HepG2 (cell line): ENCODE results near the gene DENND2D. TPM values are rescaled to one million over a fixed set of nuclear protein-coding genes. Genes with fewer than 3 reads are reported as not detected.

Experiments used
- AHR ChIP-seq: IDR thresholded peaks from 2 replicates; pipeline ENCODE4 v1.6.1; 2018; ENCODE audit warnings: missing genetic modification reagents, missing compliant biosample characterization
- KDM1A ChIP-seq: IDR thresholded peaks from 2 replicates; pipeline ENCODE4 v1.6.1; 2016; ENCODE audit warnings: missing compliant biosample characterization
- KDM4B ChIP-seq: sonication (generic); formaldehyde crosslinking; IDR thresholded peaks from 2 replicates; pipeline ENCODE4 v1.4.0; 2020; ENCODE audit warnings: missing genetic modification reagents
- MEF2D ChIP-seq: sonication (generic); formaldehyde crosslinking; IDR thresholded peaks from 2 replicates; pipeline ENCODE4 v1.5.1; 2020; ENCODE audit warnings: mild to moderate bottlenecking, missing genetic modification reagents
- NR2F6 ChIP-seq, 2 experiments: IDR thresholded peaks; 2 replicates each; pipeline ENCODE4 v1.6.1; 2016; ENCODE audit warnings: antibody characterized with exemption in 1 of 2, mild to moderate bottlenecking in 1 of 2
- SAP130 ChIP-seq: IDR thresholded peaks from 2 replicates; pipeline ENCODE4 v1.6.1; 2016; ENCODE audit warnings: low read depth
- ZFP90 ChIP-seq: sonication (generic); formaldehyde crosslinking; IDR thresholded peaks from 2 replicates; pipeline ENCODE4 v1.8.0; 2022; ENCODE audit warnings: missing genetic modification reagents, mild to moderate bottlenecking, inconsistent platforms, borderline replicate concordance
- ZNF550 ChIP-seq: sonication (generic); formaldehyde crosslinking; IDR thresholded peaks from 2 replicates; pipeline ENCODE4 v1.4.0; 2020; ENCODE audit warnings: mild to moderate bottlenecking, missing genetic modification reagents, borderline replicate concordance
- ZSCAN30 ChIP-seq: sonication (generic); formaldehyde crosslinking; IDR thresholded peaks from 2 replicates; pipeline ENCODE4 v1.5.0; 2020; ENCODE audit warnings: mild to moderate bottlenecking, missing genetic modification reagents
- polyA plus RNA-seq, 8 experiments: library from polyadenylated mRNA; depleted of rRNA in 3 of 8; stranded (reverse) in 7 of 8; unstranded in 1 of 8; fragments of >200 nt; fragmentation: Illumina TruSeq in 4 of 8; extraction: Trizol in 4 of 8; gene quantifications; 2 replicates each; pipeline versions ENCODE4 v1.2.1 to v1.2.3, GENCODE V29; 2011 to 2016; ENCODE audit warnings: low read depth in 4 of 8, missing spikeins in 1 of 8, mixed read lengths in 1 of 8; ENCODE audit not compliant: insufficient read depth in 1 of 8
- total RNA-seq, 5 experiments: library from RNA; depleted of rRNA; stranded (reverse); fragments of >200 nt; fragmentation: Illumina TruSeq; extraction: Trizol; gene quantifications; 2 replicates each; pipeline ENCODE4 v1.2.3, GENCODE V29; 2016; ENCODE audit warnings: low read depth in 1 of 5
- TF ChIP-seq, protein P1 (sequence below): sonication (generic); formaldehyde crosslinking; IDR thresholded peaks from 2 replicates; pipeline ENCODE4 v1.5.0; 2020; ENCODE audit warnings: missing genetic modification reagents
- TF ChIP-seq, protein P2 (sequence below): sonication (generic); formaldehyde crosslinking; IDR thresholded peaks from 2 replicates; pipeline ENCODE4 v1.5.1; 2020; ENCODE audit warnings: mild to moderate bottlenecking, missing genetic modification reagents, moderate library complexity
- TF ChIP-seq, protein P3 (sequence below): sonication (generic); formaldehyde crosslinking; conservative IDR thresholded peaks from 2 replicates; pipeline ENCODE4 v1.4.0; 2020; ENCODE audit warnings: mild to moderate bottlenecking, missing genetic modification reagents, moderate library complexity
- TF ChIP-seq, protein P4 (sequence below): IDR thresholded peaks from 2 replicates; pipeline ENCODE4 v1.6.1; 2012; ENCODE audit warnings: inconsistent platforms
- TF ChIP-seq, protein P5 (sequence below): sonication (generic); formaldehyde crosslinking; IDR thresholded peaks from 2 replicates; pipeline ENCODE4 v1.4.0; 2020; ENCODE audit warnings: missing genetic modification reagents, borderline replicate concordance

The DENND2D gene
- total and polyA plus RNA-seq, 2 of the 13 experiments (the other 11 are each of a cell fraction or from before 2014, with no cell fraction given) = 0.04 TPM; not detected in 1

DNA sequence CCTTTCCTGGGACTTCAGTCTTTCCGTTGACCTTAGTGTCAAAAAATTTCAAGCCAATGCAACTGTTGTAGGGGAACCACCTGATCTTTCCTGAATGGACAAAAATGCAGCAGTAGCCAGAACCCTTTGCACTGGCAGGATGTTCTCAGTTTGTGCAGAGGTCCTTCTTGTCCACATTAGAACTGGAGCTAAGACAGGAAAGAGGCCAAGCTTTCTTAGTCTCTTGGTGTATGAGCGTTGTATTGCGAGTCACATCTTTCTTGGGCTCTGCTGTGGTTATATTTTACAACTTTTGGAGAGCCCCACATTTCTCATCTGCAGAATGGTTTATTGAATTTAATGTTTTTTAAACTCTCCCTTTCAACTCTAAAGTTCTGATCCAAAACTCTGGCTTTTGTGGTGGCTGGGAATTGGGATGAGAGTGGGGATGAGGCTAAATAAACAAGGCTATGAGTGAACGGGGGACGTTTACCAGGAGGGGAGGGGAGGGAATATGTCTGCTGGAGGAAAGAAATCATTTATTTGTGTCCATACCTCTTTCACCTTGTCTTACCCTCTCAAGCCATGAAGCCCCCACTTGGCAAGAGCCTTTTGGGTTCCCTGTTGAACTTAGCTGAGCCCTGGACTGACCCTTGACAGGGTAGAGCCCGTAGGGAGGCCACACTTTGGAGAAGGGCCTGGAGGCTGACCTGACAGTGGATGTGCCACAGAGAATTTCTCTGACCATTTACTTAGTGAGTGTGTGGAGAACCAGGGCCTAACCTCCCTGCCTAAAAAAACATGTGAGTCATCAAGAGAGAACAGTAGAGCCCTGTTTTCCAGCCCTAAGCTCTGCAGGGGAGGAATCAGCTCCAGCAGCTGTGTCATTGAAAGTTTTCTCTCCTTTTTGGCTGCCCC lies 27.7 kb upstream of the DENND2D start (continued):
- peak; percentile 83 for TF ChIP-seq NR2F6 (IDR thresholded peaks at IDR 0.05)
- TF ChIP-seq NR2F6 (CRISPR knock-in tag; IDR thresholded peaks at IDR 0.05) = peak; percentile 74
- TF ChIP-seq, protein P1, sequence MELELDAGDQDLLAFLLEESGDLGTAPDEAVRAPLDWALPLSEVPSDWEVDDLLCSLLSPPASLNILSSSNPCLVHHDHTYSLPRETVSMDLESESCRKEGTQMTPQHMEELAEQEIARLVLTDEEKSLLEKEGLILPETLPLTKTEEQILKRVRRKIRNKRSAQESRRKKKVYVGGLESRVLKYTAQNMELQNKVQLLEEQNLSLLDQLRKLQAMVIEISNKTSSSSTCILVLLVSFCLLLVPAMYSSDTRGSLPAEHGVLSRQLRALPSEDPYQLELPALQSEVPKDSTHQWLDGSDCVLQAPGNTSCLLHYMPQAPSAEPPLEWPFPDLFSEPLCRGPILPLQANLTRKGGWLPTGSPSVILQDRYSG (CRISPR knock-in tag) = no peak
- peak; percentile 28; the same call in 1 of the 2 replicates for TF ChIP-seq ZFP90 (CRISPR knock-in tag)
- TF ChIP-seq, protein P2, sequence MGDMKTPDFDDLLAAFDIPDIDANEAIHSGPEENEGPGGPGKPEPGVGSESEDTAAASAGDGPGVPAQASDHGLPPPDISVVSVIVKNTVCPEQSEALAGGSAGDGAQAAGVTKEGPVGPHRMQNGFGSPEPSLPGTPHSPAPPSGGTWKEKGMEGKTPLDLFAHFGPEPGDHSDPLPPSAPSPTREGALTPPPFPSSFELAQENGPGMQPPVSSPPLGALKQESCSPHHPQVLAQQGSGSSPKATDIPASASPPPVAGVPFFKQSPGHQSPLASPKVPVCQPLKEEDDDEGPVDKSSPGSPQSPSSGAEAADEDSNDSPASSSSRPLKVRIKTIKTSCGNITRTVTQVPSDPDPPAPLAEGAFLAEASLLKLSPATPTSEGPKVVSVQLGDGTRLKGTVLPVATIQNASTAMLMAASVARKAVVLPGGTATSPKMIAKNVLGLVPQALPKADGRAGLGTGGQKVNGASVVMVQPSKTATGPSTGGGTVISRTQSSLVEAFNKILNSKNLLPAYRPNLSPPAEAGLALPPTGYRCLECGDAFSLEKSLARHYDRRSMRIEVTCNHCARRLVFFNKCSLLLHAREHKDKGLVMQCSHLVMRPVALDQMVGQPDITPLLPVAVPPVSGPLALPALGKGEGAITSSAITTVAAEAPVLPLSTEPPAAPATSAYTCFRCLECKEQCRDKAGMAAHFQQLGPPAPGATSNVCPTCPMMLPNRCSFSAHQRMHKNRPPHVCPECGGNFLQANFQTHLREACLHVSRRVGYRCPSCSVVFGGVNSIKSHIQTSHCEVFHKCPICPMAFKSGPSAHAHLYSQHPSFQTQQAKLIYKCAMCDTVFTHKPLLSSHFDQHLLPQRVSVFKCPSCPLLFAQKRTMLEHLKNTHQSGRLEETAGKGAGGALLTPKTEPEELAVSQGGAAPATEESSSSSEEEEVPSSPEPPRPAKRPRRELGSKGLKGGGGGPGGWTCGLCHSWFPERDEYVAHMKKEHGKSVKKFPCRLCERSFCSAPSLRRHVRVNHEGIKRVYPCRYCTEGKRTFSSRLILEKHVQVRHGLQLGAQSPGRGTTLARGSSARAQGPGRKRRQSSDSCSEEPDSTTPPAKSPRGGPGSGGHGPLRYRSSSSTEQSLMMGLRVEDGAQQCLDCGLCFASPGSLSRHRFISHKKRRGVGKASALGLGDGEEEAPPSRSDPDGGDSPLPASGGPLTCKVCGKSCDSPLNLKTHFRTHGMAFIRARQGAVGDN = peak; percentile 22; the same call in 1 of the 2 replicates
- TF ChIP-seq KDM4B (CRISPR knock-in tag) = no peak
- TF ChIP-seq SAP130 (CRISPR knock-in tag) = peak; percentile 54
- peak; percentile 60; the same call in 1 of the 2 replicates for TF ChIP-seq MEF2D (CRISPR knock-in tag)
- no peak for TF ChIP-seq ZNF550 (CRISPR knock-in tag)
- TF ChIP-seq, protein P3, sequence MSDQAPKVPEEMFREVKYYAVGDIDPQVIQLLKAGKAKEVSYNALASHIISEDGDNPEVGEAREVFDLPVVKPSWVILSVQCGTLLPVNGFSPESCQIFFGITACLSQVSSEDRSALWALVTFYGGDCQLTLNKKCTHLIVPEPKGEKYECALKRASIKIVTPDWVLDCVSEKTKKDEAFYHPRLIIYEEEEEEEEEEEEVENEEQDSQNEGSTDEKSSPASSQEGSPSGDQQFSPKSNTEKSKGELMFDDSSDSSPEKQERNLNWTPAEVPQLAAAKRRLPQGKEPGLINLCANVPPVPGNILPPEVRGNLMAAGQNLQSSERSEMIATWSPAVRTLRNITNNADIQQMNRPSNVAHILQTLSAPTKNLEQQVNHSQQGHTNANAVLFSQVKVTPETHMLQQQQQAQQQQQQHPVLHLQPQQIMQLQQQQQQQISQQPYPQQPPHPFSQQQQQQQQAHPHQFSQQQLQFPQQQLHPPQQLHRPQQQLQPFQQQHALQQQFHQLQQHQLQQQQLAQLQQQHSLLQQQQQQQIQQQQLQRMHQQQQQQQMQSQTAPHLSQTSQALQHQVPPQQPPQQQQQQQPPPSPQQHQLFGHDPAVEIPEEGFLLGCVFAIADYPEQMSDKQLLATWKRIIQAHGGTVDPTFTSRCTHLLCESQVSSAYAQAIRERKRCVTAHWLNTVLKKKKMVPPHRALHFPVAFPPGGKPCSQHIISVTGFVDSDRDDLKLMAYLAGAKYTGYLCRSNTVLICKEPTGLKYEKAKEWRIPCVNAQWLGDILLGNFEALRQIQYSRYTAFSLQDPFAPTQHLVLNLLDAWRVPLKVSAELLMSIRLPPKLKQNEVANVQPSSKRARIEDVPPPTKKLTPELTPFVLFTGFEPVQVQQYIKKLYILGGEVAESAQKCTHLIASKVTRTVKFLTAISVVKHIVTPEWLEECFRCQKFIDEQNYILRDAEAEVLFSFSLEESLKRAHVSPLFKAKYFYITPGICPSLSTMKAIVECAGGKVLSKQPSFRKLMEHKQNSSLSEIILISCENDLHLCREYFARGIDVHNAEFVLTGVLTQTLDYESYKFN = peak; percentile 80
- no peak for TF ChIP-seq AHR (CRISPR knock-in tag)
- TF ChIP-seq, protein P4, sequence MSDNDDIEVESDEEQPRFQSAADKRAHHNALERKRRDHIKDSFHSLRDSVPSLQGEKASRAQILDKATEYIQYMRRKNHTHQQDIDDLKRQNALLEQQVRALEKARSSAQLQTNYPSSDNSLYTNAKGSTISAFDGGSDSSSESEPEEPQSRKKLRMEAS = 0 out of 2 replicates have a peak, but pooled peaks have one; percentile 25
- TF ChIP-seq, protein P5, sequence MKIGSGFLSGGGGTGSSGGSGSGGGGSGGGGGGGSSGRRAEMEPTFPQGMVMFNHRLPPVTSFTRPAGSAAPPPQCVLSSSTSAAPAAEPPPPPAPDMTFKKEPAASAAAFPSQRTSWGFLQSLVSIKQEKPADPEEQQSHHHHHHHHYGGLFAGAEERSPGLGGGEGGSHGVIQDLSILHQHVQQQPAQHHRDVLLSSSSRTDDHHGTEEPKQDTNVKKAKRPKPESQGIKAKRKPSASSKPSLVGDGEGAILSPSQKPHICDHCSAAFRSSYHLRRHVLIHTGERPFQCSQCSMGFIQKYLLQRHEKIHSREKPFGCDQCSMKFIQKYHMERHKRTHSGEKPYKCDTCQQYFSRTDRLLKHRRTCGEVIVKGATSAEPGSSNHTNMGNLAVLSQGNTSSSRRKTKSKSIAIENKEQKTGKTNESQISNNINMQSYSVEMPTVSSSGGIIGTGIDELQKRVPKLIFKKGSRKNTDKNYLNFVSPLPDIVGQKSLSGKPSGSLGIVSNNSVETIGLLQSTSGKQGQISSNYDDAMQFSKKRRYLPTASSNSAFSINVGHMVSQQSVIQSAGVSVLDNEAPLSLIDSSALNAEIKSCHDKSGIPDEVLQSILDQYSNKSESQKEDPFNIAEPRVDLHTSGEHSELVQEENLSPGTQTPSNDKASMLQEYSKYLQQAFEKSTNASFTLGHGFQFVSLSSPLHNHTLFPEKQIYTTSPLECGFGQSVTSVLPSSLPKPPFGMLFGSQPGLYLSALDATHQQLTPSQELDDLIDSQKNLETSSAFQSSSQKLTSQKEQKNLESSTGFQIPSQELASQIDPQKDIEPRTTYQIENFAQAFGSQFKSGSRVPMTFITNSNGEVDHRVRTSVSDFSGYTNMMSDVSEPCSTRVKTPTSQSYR = peak; percentile 54; the same call in 1 of the 2 replicates
- 0 out of 2 replicates have a peak, but pooled peaks have one; percentile 34 for TF ChIP-seq ZSCAN30 (CRISPR knock-in tag)
- TF ChIP-seq KDM1A (CRISPR knock-in tag) = 0 out of 2 replicates have a peak, but pooled peaks have one; percentile 17
